Stimulated activated CD8-positive, alpha-beta memory T cell treated with anti-CD3 and anti-CD28 coated beads, Interleukin-4, amount 100 ng/mL, for 1 hour (primary cell): Measurements from ENCODE around the gene PTBP3.
"Not testable (repeated sequence)": the region's sequence is repeated elsewhere in the genome, so short reads cannot be mapped to it uniquely, and the experiment has no call there.

Experiments used
- DNase-seq, 2 donors: peaks; one replicate each; pipeline ENCODE4 v3.0.0-alpha.2; 2020; ENCODE audit warnings: low read depth in 2 of 2, low spot score in 1 of 2

Gene PTBP3

DNA sequence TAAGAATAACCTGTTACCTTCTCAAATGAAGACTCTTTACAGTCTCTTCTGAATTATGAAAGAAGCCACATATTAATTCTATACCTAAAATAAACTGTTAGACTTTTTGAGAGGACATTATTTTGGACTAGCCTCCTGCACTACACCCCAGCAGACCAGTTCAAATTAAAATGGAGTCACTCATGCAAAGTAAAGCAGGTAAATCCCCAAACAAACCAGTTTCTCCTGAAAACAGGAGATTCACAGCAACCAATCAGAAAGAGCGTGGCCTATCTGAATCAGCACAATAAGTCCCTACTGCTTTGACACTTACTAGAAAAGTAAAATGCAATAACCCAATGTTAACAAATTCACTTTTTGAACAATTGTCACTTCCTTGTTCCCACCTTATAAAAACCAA, 58.8 kb downstream of the PTBP3 start:
- no peak for DNase-seq

DNA sequence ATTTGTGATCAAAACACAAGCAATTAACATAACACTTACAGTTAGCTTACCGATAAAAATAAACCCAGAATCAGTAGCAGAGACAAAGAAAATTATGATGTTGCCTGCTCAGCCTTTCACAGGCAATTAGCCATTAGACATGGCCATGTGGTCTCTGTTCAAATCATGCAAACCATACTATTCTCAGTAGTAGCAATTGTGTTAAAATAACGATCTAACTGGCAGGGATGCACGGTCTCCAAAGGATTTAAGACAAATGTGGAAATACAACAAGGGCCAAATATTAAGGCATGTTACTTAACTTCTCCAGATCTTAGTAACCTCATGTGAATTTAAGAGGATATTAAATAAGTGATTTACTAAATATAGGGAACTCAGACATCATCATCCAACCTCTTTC, 59.5 kb downstream of the PTBP3 start:
- DNase-seq, result no peak

DNA sequence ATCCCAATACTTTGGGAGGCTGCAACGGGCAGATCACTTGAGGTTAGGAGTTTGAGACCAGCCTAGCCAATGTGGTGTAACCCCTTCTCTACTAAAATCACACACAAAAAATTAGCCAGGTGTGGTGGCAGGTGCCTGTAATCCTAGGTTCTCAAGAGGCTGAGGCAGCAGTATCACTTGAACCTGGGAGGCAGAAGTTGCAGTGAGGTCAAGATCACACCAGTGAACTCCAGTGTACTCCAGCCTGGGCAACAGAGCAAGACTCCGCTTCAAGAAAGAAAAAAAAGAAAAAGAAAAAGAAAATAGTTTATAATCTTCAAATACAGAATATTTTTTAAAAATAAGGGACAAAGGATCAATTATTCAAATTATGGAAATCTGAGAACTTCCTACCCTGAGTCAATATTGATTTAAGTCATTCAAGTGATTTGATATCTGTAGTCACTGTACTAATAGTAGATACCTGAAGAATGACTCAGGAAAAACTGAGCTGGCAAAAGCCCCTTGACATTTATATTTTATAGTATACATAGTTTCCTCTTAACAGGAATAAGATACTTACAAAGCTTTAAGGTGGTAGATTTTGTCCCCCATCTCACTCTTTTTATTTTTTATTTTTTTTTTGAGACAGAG, 61.8 kb downstream of the PTBP3 start:
- DNase-seq, result no peak

DNA sequence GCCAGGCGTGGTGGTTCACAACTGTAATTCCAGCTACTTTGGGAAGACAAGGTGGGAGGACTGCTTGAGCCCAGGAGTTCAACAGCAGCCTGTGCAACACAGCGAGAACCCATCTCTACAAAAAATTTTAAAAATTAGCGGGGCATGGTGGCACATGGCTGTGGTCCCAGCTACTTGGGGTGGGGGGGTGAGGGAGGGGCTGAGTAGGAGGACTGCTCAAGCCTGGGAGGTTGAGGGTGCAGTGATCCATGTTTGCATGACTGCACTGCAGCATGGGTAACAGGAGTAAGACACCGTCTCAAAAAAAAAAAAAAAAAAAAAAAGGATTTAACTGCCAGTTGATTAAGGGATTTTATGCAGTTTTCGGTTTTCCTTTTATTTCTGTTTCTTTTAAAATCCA, 65.0 kb downstream of the PTBP3 start:
- no peak for DNase-seq

DNA sequence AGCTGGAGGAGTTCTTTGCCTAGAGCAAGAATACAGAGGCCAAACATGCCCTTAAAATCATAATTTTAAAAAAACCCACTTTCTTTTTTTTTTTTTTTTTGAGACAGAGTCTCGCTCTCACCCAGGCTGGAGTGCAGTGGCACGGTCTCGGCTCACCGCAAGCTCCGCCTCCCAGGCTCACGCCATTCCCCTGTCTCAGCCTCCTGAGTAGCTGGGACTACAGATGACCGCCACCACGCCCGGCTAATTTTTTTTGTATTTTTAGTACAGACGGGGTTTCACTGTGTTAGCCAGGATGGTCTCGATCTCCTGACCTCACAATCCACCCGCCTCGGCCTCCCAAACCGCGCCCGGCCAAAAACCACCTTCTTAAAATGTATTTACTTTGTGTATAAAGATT, 66.3 kb downstream of the PTBP3 start:
- DNase-seq, result not testable (repeated sequence)

DNA sequence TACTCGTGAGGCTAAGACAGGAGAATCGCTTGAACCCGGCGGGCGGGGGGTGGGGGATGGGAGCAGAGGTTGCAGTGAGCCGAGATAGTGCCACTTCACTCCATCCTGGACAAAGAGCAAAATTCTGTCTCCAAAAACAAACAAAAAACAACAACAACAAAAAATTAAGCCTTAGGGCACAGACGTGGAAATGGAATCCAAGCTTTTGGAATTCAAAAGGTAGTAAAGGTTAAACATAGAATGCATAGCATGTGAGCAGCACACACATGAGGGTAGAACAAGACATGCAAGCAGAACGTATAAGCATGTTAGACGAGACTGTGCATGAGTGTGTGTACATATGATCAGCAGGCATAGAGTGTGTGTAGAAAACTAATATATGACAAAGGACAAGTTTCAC, 68.0 kb downstream of the PTBP3 start:
- DNase-seq, result no peak

DNA sequence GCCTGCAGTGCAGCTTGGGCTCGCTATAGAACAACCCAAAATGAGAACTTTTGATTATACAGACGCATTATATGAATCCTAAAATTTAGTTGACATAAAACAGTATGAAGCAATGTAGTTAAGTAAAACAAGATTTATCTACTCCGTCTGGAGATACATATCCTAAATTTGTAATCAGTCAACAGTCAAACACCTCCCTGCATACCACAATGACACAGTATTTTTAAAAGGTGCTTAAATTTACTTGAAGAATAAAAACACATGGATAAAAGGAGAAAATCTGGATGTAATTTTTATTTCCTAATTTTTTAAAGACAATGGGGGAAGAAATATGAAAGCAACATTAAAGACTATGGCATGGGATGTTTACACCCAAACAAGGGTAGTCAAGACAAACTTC, 70.8 kb downstream of the PTBP3 start:
- DNase-seq, result no peak

DNA sequence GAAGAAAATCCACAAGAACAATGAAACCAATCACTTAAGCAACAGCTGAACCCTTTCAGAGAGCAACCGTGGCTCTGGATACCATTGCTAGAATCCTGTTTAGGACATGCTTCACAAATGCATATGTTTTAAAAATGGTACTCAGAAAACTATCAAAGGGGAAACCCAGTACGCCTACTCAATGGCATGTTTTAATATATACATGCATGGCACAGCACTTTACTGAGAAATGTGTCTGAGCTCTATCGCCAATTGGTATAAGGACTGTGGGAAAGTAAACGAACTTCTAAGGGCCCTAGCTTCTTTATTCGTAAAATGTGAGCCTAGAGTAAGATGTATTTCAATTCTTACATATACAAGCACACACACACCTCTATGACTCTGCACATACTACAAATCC, 72.3 kb downstream of the PTBP3 start:
- DNase-seq, result no peak

DNA sequence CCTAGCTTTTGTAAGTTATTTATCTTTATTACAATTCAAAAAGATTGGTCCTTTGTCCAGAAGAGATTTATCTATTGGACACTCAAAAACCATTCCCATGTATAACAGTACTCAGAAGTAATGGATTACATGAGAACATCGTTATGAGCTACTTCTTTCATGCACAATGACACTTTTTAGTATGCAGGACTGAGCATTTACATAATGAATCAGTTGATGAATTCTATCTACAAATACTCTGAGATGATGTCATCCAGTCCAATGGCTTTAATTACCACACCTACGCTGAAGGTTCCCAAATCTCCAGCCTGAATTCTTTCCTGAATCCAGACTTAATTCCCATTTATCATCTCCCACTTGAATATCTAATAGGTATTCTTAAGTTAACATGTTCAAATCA, 75.3 kb downstream of the PTBP3 start:
- no peak for DNase-seq

DNA sequence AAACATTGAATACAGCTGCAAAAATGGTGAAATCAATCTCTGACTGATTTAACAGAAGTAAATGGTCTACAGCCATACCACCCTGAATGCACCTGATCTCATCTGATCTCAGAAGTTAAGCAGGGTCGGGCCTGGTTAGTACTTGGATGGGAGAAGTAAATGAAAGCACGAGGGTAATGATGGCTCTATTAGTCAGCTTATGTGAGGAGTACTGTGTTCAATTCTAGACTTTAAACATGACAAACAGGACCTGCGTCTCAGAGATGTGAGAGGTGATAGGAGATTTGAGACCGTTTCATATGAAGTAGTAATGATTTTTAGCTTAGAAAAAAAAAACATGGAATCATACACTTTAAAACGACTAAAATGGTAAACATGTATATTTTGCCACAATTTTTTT, 81.2 kb downstream of the PTBP3 start:
- DNase-seq, result no peak

DNA sequence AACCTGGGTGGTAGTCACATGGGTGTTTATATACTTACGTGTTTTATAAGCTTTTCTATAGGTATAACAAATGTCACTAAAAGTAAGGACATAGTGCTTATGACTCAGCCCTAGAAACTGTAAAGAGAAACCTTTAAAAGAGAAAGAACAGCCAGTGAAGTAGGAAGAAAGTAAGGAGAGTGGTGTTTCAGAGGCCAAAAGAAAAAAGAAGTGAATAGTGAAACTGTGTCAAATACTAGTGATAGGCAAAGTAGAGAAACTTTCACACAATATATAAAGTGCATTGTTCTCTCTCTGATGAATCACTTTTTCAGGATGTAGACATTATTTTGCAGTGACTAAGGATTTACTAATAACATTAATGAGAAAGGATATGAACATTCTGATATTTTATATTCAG, 84.1 kb downstream of the PTBP3 start:
- DNase-seq, result no peak

DNA sequence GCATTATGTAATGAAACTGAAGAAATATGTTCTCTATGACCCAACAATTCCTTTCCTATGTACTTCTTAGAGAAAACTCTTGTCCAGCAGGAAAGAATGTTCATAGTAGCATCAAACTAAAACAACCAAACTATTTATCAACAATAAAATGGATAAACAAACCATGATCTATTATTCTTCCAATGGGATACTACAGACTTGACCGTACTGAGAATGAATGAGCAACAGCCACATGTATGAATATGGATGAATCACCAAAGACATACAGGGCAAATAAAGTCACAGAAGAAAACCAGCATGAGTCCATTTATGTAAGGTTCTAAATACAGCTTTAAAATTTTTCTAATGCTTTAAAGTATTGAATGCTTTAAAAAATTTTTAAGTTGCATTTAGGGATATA, 84.7 kb downstream of the PTBP3 start:
- no peak for DNase-seq

DNA sequence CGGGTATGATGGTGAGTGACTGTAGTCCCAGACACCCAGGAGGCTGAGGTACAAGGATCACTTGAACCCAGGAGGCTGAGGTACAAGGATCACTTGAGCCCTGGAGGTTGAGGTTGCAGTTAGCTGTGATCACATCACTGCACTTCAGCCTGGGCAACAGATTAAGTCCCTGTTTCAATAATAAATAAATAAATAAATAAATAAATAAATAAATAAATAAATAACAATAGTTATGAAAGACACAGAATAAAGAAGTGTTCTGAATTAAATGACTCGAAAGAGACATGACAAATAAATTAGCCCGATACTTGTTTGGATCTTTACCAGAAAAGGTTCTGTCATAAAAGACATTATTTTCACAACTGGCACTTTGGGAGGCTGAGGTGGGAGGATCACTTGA, 86.3 kb downstream of the PTBP3 start:
- no peak for DNase-seq

DNA sequence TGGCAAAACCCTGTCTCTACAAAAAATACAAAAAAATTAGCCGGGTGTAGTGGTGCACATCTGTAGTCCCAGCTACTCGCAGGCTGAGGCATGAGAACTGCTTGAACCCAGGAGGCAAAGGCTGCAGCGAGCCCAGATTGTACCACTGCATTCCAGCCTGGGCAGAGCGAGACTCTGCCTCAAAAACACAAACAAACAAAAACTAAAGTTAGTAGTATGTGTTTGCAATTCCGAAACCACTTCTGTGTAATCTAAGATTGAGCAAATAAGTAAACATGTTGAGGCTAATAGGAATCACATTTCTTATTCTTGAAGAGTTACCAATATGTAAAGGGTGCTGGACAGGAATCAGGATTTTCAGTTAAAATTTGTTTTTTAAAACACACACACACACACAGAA, 88.3 kb downstream of the PTBP3 start:
- no peak for DNase-seq

DNA sequence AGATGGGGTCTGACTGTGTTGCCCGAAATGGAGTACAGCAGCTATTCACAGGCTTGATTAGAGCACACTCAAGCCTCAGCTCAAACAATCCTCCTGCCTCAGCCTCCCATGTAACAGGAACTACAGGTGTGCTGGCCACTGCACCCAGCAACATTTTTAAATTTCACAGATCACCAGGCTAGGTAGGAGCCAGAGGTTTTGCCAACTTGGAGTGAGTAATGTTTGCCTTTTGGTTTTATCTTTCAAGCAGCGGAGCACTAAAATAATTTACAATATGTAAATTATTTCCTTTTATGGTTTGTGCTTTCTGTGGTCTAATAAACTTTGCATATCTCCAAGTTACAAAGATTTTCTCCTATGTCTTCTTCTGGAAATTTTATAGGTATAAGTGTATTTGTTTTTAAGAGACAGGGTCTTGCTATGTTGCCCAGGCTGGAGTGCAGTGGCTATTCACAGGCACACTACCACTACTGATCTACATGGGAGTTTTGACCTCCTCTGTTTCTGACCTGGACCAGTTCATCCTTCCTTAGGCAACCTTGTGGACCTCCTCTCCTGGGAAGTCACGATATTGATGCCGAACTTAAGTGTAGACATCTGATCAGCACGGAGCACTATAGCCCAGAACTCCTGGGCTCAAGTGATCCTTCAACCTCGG, 91.1 kb downstream of the PTBP3 start:
- DNase-seq, result no peak

DNA sequence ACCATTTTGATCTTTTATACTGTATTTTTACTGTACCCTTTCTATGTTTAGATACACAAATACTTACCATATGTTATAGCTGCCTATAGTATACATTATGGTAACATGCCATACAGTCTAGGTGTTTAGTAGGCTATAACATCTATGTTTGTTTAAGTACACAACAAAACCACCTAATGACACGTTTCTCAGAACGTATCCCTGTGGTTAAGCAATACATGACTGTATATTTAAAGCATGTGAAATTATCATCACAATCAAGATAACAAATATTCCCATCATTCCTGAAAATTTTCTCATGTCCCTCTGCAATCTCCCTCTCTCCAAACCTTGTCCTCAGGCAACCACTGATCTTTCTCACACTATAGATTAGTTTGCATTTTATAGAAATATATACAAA, 91.9 kb downstream of the PTBP3 start:
- DNase-seq, result no peak

DNA sequence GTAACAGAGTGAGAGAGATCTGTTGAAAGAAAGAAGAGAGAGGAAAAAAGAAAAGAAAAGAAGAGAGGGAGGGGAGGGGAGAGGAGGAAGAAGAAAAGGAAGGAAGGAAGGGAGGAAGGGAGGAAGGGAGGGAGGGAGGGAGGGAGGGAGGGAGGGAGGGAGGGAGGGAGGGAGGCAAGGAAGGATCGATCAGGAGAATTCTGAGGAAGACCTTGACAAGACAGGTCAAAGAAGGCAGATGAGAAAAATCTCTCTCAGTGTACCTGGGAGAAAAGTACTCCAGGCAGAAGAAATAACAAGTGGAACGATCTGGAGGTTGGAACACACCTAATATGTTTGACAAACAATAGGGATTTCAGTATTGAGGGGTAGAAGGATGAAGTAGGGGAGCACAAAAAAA, 93.7 kb downstream of the PTBP3 start:
- no peak for DNase-seq

DNA sequence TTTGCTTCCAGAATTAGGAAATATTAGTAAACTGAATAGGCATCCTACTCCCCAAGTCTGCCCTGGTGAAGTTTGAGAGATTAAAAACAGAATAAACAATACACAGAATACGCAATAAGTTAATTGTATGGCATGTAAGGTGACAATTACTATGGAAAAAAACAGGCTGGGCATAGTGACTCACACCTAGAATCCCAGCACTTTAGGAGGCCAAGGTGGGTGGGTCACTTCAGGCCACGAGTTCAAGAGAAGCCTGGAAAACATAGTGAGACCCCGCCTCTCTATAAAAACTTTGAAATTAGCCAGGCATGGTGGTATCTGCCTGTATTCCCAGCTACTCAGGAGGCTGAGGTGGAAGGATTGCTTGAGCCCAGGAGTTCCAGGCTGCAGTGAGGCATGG, 94.1 kb downstream of the PTBP3 start:
- no peak for DNase-seq

DNA sequence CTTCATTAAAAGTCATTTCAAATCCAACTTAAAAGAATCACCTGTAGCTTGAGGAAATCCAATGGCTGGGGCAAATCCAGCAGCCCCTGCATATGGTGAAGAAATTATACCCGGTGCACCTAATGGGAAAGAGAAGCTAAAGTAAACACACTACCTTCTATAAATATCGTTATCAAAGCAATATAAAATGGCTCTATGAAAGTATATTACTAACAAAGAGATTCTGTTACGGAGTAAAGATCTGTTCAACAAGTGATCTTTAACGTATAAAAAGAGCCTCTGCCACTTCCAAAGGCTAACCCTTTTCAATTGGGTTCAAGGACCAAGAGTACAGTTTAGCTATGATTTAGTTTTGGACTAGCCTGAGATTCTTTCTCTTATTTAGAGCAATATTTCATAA, 98.6 kb downstream of the PTBP3 start:
- no peak for DNase-seq

DNA sequence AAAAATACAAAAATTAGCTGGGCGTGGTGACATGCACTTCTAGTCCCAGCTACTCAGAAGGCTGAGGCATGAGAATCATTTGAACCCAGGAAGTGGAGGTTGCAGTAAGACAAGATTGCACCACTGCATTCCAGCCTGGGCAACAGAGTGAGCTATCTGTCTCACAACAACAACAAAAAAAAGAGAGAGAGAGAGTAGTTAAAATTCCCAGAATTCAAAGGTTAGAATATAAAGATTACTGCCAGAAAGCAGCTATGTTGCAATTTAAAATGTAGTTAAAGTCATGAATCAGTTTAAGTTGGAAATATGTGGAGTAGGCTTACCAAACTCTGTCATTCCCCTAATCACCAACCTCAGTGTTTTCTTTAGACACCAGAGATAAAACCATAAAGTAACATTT, 99.7 kb downstream of the PTBP3 start:
- no peak for DNase-seq

DNA sequence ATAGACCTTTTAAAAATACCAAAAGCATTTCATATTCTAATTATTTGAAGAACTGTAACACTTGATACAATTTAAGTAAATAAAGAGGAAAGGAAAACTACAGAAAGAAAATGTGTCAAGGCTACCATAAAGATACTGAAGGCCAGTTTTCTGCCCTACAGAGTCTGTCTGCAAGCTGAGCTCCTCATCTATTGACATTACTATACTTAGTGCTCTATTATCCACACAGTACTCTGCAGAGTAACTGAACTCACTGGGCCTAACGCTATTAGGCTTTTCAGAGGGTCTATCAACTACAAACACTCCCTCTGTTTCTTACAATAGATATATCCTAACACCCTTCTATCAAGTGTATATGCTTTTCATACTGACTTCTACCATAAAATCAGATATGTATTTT, 101.2 kb downstream of the PTBP3 start:
- no peak for DNase-seq

DNA sequence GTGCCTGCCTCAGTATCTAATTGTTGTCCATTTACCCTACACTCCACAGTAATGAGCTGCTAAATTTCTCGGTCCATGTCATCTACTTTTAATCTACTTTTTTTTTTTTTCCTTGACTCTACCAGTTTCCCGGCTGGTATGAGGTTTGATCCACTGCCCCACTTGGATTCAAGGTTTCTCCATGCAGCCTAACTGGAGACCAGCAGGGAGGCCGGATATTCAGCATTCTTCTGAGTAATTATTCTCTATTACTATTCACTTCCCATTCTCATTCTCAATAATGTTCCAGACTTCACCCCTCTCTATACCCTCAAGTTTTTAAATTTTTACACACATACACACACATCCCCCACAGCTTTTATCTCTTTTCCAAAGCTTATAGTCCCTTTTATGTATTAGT, 107.3 kb downstream of the PTBP3 start:
- DNase-seq, result no peak
